ENCODE data around the gene UGT8.
A peak's percentile ranks its signal among the peaks of the same experiment; 100 is the strongest.
"Not testable (repeated sequence)": the region's sequence is repeated elsewhere in the genome, so short reads cannot be mapped to it uniquely, and the experiment has no call there.

The UGT8 gene, protein sequence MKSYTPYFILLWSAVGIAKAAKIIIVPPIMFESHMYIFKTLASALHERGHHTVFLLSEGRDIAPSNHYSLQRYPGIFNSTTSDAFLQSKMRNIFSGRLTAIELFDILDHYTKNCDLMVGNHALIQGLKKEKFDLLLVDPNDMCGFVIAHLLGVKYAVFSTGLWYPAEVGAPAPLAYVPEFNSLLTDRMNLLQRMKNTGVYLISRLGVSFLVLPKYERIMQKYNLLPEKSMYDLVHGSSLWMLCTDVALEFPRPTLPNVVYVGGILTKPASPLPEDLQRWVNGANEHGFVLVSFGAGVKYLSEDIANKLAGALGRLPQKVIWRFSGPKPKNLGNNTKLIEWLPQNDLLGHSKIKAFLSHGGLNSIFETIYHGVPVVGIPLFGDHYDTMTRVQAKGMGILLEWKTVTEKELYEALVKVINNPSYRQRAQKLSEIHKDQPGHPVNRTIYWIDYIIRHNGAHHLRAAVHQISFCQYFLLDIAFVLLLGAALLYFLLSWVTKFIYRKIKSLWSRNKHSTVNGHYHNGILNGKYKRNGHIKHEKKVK

DNA sequence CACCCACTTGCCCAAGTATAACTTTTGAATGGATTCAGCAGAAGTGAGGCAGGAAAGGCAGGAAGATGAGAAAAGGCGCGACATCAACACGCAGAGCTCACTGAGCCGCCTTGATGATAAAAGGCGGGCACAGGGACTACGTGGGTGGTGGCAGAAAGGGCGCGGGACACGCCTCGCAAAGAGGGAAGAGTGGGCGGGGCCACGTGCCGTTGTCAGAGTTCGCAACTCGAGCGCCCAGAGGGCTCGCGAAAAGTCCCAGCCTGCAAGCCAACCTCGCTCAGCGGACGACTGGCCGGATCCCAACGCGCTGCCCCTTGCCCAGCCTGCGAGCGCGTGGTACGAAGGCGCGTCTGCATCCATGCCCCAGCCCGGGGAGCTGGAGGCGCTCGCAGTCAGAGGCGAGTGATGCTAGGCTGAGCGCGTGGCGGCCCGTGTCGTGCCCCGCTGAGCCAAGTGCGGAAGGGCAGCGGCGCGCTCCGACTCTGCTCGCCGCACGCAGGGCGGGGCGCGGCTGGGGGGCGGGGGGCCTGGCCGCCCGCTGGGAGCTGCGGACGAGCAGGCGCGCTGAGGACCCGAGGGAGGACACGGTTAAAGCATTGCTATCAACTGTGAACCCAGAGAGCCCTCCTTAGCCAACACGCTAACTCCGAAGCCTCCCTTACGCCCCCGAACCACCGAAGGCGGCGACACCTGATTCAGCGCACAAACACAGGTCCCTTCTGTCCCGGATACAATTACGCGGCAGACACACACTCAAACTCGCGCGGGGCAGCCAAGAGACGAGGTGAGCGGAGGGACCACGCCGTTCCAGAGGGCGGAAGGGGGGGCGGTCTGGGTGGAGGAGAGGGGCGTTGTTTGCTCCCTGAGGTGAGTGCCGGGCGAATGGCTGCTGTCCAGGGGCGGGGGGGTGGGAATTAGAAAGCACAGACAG lies at the start of gene UGT8:
UGT8 (plus strand) TSS at position 617 of the 931 bp plus-strand sequence. CDS start 24,074 bp downstream, outside the sequence.
- DNase-seq (ENCODE audit: low read depth, low spot score) = peak; percentile 48

DNA sequence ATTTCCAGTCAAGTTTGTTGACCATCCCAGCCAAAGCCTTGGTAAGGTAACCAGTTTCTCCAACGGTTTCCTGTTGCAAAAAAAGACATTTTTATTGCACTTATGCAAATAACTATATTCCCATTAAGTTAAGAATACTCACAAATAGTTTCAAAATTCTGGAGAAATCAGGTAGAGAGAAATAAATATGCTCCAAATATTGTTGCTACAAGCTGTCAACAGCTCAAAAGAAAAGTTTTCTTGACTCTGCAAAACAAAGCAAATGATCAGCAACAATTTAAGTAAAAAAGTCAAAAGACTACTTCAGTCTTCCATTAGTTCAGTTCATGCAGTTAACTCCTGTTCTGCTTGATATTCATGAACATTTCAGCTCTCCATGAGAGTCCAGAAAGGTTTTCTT lies 49.0 kb upstream of the UGT8 start:
- DNase-seq (ENCODE audit: low read depth, low spot score) = no peak

DNA sequence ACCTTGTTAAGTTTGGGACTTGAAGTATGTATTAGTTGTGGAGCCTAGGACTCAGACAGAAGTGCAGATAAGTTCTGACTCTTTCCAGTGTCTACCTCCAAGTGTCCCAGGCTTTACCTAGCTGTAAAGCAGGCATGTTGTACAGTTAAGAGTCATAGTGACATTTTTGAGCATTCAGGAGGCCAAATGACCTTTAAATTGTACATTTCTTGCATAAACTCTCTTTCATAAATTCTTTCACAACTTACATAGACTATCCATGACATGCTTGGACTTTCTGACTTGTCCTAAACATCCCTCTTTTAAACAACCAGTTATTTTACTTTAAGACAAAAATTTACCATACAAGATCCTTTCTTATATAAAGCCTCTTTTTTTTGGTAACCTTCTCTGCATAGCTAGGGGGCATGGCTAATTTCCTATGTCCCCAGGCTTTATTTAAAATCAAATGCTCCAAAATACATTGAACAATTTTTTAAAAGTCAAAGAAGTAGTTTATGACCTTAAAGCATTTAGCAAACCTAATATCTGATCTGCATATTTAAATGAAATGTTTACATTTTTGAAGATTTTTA lies 40.1 kb upstream of the UGT8 start:
- no peak for DNase-seq (ENCODE audit: low read depth, low spot score)

DNA sequence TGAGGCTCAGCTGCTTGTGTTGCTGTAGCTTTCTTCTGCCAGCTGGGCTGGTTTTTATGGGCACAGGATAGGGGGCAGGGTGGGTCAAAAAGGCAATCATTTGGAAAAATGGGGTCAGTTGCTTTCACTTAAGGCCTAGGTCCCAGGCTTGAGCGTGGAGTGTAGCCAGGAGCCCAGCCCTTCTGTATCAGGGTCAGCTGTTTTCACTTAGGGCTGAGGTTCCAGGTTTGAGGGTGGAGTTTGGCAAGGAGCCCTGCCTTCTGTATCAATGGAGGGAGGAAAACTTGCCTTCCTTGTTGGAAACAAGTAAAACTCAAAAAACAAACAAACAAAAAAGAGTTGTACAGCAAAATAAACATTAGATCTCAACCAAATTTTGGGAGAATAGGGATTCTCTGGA lies 37.0 kb upstream of the UGT8 start:
- DNase-seq (ENCODE audit: low read depth, low spot score) = no peak

DNA sequence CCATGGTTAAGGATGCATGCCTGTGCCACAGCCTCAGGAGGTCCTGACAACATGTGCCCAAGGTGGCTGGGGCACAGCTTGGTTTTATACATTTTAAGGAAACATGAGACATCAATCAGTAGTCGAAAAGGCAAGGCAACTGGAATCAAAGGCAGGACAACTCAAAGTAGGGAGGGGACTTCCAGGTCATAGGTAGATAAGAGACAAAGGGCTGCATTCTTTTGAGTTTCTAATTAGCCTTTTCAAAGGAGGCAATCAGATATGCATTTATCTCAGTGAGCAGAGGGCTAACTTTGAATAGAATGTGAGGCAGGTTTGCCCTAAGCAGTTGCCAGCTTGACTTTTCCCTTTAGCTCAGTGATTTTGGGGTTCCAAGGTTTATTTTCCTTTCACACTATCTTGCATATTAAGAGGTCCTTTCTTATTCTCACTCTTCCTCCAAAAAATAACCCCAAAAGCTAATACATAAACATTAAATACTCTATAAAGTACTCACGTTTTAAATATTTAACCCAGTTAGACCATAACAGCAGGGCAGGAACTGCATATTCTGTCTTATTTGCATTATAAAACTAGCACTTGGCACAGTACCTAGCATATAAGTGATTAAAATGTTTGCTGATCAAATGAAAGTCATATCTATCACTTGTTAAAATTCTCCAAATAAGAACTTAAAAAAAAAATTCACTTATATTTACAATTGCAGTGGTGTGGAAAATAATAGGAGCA lies 36.3 kb upstream of the UGT8 start:
- DNase-seq (ENCODE audit: low read depth, low spot score) = peak; percentile 72

DNA sequence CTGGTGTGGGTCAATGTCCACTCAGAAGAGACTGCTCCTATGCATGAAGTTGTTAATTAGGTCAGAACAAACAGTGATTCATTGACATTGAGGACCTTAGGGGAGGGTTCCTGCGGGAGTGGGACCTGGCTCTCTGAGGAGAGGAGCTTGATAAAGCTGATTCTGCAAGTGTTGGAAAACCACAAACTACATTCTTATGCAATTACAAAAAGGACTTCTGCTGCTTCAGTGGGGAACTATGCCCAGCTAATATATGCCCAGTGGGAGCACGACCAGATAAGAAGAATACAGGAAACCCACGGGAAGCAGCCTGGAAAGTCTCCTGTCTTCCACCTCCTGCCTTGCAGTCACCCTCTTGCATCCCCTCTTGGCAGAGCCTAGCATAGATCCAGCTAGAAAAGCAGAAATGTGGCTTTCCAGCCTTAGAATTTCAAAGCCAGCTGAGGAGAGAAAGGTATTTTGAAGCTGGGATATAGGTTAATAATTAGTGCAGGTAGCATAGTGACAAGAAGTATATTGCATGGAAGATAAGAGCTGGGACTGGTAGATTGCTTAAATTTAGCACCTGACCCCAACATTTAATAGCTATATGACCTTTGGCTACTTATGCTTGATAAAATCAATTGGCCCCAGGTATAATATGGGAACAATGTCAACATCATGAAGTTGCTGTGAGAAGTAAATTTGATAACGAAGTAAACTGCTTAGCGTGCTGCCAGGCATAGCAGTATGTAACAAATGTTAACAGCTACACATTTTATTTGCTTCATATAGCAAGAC lies 34.9 kb upstream of the UGT8 start:
- no peak for DNase-seq (ENCODE audit: low read depth, low spot score)

DNA sequence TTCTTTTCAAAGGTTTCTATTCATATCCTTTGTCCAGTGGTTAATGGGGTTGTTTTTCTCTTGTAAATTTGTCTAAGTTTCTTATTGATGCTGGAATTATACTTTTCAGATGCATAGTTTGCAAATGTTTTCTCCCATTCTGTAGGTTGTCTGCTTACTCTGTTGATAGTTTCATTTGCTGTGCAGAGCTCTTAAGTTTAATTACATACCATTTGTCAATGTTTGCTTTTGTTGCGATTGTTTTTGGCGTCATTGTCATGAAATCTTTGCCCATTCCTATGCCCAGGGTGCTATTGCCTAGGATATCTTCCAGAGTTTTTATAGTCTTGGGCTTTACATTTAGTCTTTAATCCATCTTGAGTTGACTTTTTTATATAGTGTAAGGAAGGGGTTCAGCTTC lies 21.2 kb upstream of the UGT8 start:
- DNase-seq (ENCODE audit: low read depth, low spot score) = no peak

DNA sequence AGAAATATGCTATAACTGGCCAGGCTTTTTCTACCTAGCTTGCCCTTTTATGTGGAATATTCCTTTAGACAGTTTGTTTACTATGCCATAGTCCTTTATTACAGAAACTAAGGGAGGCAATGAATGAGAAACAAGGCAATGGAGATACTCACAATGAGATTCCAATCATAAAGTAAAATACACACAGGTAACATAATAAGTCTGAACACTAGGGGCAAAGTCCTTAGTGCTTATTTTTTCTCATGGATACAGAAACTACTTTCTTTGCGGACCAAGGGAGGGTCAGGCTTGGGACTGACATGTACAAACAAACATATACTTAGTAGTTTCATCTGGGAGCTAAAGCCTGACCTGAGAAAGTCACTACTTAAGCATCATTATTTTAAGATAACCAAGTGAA lies 16.0 kb upstream of the UGT8 start:
- no peak for DNase-seq (ENCODE audit: low read depth, low spot score)

DNA sequence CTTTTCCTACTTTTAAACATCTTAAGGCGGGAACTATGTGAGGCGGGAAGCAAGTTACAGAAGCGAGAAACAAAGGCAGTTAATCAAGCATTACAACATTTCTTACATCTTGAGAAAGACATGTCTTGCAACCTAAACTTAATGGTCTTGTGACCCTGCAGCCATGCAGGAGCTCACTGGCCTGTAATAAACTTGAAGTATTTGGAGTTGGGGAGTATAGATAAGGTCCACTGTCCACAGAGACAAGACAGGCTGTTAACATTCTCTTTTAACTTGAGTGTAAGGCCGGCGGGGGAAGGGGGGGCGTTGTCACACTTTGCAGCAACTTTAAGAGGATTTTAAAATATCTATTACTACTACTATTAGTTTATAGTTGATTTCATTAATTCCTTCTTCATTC lies 10.3 kb upstream of the UGT8 start:
- no peak for DNase-seq (ENCODE audit: low read depth, low spot score)

DNA sequence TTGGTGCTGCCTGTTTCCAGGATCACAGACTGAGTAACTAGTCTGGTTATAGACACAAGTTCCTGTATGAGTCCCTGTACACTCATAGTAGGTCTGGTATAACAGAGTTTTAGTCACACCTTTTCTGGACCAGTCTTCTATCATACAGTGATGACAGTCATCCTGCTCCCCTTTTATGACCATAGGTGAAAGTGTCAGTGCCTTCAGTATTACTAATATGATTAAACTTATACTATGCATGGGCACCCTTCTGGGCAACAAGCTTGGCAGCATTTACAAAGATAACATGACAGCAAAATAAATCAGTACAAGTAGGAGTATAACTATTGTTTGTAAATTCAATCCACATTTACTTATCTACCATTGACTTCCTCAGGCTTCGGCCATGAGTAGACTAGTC lies 8.2 kb upstream of the UGT8 start:
- DNase-seq (ENCODE audit: low read depth, low spot score) = not testable (repeated sequence)

DNA sequence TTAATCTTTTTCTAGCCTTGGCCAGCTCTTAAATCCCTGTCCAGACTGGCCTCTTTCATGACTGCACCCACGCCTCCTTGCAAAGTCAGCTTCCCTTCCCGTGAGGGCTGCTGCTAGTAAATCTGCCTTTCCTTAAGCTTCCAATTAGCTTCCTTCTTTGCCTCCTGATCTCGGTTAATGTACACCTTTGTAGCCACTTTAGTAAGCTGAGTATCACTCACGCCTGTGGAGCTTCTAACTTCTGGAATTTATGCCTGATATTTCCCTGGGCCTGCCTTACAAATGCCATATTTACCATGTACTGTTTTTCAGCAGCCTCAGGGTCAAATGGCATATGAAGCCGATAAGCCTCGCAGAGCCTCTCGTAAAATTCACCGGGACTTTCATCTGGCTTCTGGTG lies 5.1 kb upstream of the UGT8 start:
- no peak for DNase-seq (ENCODE audit: low read depth, low spot score)

DNA sequence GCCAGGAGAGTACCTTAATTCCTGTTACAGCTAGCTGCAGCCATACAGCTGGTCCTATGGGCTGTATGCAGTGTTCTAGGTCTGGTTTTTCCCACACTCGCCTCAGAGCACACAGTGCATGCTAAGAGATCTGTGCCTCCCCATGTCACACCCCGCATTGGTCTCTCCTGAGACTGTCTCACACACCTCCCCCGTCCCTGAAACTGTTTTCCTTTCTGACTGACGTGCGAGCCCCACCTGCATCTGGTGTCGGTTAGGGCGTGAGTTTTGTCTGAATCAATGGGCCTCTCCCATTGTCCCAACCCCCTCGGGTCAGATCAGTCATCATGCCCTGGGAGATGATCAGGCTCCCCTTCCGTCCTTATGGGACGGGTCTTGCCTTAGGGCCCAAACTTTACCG lies 3.4 kb upstream of the UGT8 start:
- no peak for DNase-seq (ENCODE audit: low read depth, low spot score)

DNA sequence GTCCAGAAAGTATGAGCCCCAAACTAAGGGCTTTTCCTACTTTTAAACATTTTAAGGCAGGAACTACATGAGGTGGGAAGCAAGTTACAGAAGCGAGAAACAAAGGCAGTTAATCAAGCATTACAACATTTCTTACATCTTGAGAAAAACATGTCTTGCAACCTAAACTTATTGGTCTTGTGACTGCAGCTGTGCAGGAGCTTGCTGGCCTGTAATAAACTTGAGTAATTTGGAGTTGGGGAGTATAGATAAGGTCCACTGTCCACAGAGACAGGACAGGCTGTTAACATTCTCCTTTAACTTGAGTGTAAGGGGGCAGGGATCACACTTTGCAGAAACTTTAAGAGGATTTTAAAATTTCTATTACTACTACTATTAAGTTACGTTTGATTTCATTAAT lies 2.7 kb upstream of the UGT8 start:
- no peak for DNase-seq (ENCODE audit: low read depth, low spot score)

DNA sequence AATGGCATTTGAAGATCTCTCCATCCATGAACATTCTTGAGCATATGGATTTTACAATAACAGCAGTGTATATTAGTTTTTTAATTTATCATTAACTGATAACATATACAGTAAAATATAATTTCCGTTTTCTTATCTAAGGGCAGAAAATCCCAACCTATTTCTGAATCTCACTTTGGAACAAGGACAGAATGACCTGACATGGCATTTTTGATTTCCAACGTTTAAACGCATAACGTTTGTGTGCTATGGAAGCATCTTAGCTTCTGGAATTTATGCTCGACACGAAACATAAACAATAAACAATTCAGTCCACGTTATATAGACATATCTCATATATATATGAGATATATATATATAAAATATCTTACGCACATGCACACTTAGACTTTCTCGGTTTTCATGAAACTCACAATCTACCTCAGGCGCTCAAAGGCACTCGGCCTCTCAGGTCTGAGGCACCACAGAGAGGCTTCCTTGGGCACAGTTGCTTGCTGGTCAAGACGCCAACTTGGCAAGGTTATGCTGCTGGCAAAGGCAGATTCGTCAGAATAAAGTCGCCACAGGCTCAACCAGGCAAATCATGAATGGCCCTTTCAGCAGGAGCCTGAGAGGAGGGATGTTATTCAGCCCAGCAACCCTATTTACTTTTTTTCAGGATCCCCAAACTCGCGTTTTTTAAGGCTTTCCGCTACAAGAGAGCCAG lies 1.0 kb upstream of the UGT8 start:
- DNase-seq (ENCODE audit: low read depth, low spot score) = no peak

DNA sequence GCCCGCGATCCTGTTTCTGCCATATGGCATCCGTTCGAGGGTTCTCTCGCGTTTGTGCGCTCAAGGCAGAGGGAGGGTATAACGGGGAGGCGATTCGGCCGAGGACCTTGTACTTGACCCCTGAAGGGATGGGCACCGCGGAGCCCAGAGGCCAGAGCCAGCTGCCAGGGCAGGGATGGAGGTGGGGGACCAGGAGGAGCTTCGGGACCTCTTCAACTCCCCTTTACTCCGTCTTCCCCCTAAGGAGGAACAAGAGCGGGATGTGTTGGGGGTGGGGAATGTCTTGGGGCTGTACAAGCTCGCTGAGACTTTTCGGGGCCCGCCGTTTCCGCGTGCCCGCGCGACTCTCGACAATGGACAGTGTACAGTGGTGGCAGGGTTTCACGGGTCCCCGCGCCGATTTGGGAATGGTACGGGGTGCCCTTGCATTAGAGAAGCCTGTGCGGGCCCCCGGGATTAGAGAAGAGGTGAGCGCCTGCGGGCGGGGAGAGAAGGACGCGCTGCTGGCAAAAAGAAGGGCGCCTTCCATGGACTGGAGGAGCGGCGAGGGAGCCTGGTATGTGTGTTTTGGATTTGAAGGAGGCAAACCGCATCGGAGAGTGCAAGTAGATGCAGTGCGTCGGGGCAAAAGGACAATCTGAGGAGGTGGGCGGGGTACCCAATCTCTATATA lies 760 bp downstream of the UGT8 start:
- peak; percentile 28 for DNase-seq (ENCODE audit: low read depth, low spot score)

DNA sequence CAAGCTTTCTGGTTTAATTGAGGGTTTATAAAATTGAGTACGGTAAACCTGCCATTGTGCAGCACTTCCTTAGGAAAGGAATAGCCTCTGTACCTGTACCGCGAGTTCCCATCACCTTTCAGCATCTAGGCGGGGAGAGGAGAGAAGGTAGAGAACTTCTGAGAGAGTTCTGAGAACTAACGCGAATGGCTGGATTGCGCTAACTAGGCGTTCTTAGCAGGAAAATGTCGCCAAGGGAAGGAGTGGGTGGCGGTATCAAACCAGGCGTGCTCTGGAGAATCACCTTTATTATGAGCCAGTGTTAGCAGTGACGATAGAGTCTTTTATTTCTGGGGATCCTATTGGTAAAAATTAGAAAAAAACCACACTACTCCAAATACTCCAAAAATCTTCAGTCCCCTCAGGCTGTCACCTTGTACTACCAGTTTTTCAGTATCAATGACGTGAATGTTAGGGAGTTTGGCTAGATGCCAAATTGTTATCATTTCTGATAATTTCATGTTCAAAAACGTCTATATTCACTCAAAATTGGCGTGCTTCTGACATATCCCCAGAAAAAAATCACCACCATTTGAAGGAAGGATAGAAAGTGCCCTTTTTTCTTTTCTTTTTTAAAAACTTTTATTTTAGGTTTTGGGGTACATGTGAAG lies 1.4 kb downstream of the UGT8 start:
- DNase-seq (ENCODE audit: low read depth, low spot score) = peak; percentile 17

DNA sequence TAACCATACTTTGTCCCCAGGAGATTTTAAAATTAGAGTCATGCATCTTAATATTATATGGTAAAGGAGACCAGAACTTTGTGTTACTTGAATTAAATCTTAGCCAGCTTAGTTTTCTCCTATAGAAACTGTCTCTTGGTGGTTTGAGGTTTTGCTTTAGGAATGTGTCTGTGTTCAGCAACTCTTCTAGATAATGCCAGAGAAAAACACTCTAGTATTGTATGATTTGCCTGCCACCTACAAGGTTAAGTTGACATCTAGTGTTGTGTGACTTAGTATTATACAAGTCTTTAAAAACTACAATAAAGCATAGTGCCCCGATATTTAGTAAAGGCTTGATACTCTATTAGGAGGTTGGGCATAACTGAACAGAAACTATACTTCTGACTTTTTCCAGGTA lies 2.1 kb downstream of the UGT8 start:
- DNase-seq (ENCODE audit: low read depth, low spot score) = no peak

DNA sequence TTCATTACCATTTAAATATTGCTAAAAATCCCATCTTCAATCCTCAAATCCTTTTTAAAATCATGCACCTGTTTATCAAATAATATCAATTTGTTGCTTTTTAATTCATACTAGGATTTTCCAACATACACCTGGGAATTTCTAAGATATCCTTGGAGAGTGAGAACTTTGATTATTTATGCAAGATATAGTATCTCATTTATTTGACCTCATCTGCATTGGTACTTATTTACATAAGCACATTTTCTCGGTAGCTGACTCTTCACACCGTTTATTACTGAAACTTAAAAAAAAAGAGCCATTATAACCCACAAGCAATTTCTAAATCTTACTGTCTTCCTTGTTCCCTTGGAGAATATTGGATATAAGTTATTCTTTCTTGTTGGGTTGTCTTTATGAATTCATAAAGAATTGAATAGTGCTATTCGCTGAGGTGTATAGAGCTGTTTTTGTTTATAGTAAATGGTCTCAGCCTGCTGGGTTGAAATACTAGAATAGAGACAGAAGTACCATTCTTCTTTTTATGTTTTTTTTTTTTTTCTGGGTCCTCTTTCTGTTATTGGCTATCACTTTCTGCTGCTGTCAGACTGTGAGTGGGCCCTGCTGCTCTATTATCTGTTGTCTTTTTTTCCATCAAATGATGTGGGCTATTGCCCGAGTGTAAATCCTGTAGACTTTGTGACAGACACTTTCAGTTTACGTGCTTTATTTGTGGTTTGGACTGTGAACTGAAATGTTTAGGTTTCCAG lies 2.9 kb downstream of the UGT8 start:
- DNase-seq (ENCODE audit: low read depth, low spot score) = no peak

Data from iPS DF 19.7 (cell line).